Stomach (tissue), 4 donors: ENCODE measurements around the gene ODC1.

Experiments used
- POLR2A ChIP-seq, 4 donors: fragments of 450-650 bp; IDR thresholded peaks; one replicate each; pipeline ENCODE4 v1.6.1; 2016; ENCODE audit warnings: antibody characterized with exemption in 4 of 4, control low read depth in 2 of 4, mild to moderate bottlenecking in 1 of 4, moderate library complexity in 1 of 4
- TF ChIP-seq, protein P1 (sequence below), 7 experiments: fragments of 450-650 bp in 4 of 7; fragments of 200-600 bp in 3 of 7; sonication (generic) in 3 of 7; IDR thresholded peaks; one replicate each; pipeline ENCODE4 v1.5.1; 2016 to 2019; ENCODE audit warnings: antibody characterized with exemption in 7 of 7, control low read depth in 2 of 7, mild to moderate bottlenecking in 1 of 7

DNA sequence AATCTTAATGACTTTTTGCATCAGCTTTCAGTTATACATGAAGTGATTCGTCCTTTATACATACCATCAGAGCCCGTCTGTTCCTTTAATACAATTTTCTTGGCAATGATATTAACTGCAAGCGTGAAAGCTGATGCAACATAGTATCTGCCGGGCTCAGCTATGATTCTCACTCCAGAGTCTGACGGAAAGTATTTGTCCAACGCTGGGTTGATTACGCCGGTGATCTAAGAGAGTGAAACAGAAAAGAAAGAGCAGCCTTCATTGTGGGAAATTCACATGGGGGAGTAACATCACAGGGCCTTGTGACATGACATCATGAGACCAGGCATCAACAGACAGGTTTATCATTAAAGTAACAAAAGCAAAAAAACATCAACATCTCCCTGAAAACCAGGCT, 6.2 kb downstream of the ODC1 start:
- TF ChIP-seq POLR2A (IDR thresholded peaks at IDR 0.05) = no peak
- TF ChIP-seq, protein P1, sequence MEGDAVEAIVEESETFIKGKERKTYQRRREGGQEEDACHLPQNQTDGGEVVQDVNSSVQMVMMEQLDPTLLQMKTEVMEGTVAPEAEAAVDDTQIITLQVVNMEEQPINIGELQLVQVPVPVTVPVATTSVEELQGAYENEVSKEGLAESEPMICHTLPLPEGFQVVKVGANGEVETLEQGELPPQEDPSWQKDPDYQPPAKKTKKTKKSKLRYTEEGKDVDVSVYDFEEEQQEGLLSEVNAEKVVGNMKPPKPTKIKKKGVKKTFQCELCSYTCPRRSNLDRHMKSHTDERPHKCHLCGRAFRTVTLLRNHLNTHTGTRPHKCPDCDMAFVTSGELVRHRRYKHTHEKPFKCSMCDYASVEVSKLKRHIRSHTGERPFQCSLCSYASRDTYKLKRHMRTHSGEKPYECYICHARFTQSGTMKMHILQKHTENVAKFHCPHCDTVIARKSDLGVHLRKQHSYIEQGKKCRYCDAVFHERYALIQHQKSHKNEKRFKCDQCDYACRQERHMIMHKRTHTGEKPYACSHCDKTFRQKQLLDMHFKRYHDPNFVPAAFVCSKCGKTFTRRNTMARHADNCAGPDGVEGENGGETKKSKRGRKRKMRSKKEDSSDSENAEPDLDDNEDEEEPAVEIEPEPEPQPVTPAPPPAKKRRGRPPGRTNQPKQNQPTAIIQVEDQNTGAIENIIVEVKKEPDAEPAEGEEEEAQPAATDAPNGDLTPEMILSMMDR (IDR thresholded peaks at IDR 0.05) = no peak
